CD14-positive monocyte (primary cell): ENCODE measurements around the gene HERC2. TPM values are rescaled to one million over a fixed set of nuclear protein-coding genes. Genes with fewer than 3 reads are reported as not detected.

Experiments
- DNase-seq, 3 donors: peaks; one replicate each; pipeline ENCODE4 v3.0.0-alpha.2; 2011 to 2022
- H2AFZ ChIP-seq: 2 replicates; pipeline ENCODE4 v1.6.0; 2012; ENCODE audit warnings: mild to moderate bottlenecking, low read depth, low read length, inconsistent platforms; ENCODE audit not compliant: insufficient read depth, poor library complexity, severe bottlenecking
- H3K27ac ChIP-seq, 2 donors: 1 replicate in 1 of 2; 2 replicates in 1 of 2; pipeline ENCODE4 v1.5.1; 2012 to 2013; ENCODE audit warnings: low read length in 2 of 2, control low read depth in 1 of 2, inconsistent platforms in 1 of 2, low read depth in 1 of 2, mild to moderate bottlenecking in 1 of 2
- H3K27me3 ChIP-seq, 2 donors: one replicate each; pipeline versions ENCODE4 v1.6.0 to v1.6.1; 2011 to 2013; ENCODE audit warnings: low read length in 2 of 2; ENCODE audit not compliant: control insufficient read depth in 2 of 2, insufficient read depth in 2 of 2
- H3K36me3 ChIP-seq, 2 donors: replicated peaks in 1 of 2; 1 replicate in 1 of 2; 2 replicates in 1 of 2; pipeline versions ENCODE4 v1.5.1 to v1.6.1; 2012 to 2013; ENCODE audit warnings: low read length in 2 of 2, control low read depth in 1 of 2, inconsistent platforms in 1 of 2, mild to moderate bottlenecking in 1 of 2; ENCODE audit not compliant: insufficient read depth in 2 of 2, control insufficient read depth in 1 of 2
- H3K4me1 ChIP-seq, 2 donors: 1 replicate in 1 of 2; 2 replicates in 1 of 2; pipeline versions ENCODE4 v1.5.1 to v1.6.1; 2012 to 2013; ENCODE audit warnings: low read length in 2 of 2, control low read depth in 1 of 2, inconsistent platforms in 1 of 2, mild to moderate bottlenecking in 1 of 2, moderate library complexity in 1 of 2; ENCODE audit not compliant: insufficient read depth in 2 of 2, control insufficient read depth in 1 of 2
- H3K4me2 ChIP-seq: replicated peaks from 2 replicates; pipeline ENCODE3; 2012; ENCODE audit warnings: low read length, moderate library complexity, mild to moderate bottlenecking; ENCODE audit not compliant: poor library complexity, severe bottlenecking; ENCODE audit errors: extremely low read depth
- H3K4me3 ChIP-seq, 3 experiments: fragments of 200-600 bp in 1 of 3; sonication (generic) in 1 of 3; replicated peaks in 1 of 3; 1 replicate in 2 of 3; 2 replicates in 1 of 3; pipeline ENCODE4 v1.5.1; 2011 to 2013; ENCODE audit warnings: low read length in 3 of 3, mild to moderate bottlenecking in 3 of 3, control low read depth in 2 of 3, low read depth in 2 of 3, inconsistent platforms in 1 of 3, moderate library complexity in 1 of 3
- H3K79me2 ChIP-seq: 2 replicates; pipeline ENCODE4 v1.6.0; 2012; ENCODE audit warnings: mild to moderate bottlenecking, control low read depth, inconsistent platforms, low read length, moderate library complexity; ENCODE audit not compliant: insufficient read depth
- H3K9ac ChIP-seq: 2 replicates; pipeline ENCODE4 v1.6.0; 2017; ENCODE audit warnings: low read length, mild to moderate bottlenecking; ENCODE audit not compliant: insufficient read depth, poor library complexity, severe bottlenecking
- H3K9me3 ChIP-seq, 2 donors: replicated peaks in 1 of 2; 1 replicate in 1 of 2; 2 replicates in 1 of 2; pipeline versions ENCODE4 v1.5.1 to v1.6.1; 2012 to 2013; ENCODE audit warnings: low read length in 2 of 2, control low read depth in 1 of 2; ENCODE audit not compliant: control insufficient read depth in 1 of 2, insufficient read depth in 1 of 2
- H4K20me1 ChIP-seq: 2 replicates; pipeline ENCODE4 v1.6.0; 2012; ENCODE audit warnings: mild to moderate bottlenecking, low read length, control low read depth, moderate library complexity; ENCODE audit not compliant: insufficient read depth
- H3K27ac Mint-ChIP-seq, 7 donors: one replicate each; pipeline ENCODE4 v1.8.0; 2020; ENCODE audit warnings: mild to moderate bottlenecking in 7 of 7, mixed read lengths in 7 of 7, moderate library complexity in 6 of 7, inconsistent platforms in 2 of 7
- H3K27me3 Mint-ChIP-seq, 3 donors: one replicate each; pipeline ENCODE4 v1.8.0; 2021 to 2022; ENCODE audit warnings: low read depth in 3 of 3, mild to moderate bottlenecking in 3 of 3, mixed read lengths in 3 of 3, moderate library complexity in 3 of 3, inconsistent platforms in 1 of 3
- H3K36me3 Mint-ChIP-seq, 2 donors: one replicate each; pipeline ENCODE4 v1.8.0; 2020; ENCODE audit warnings: mixed read lengths in 2 of 2, inconsistent platforms in 1 of 2, mild to moderate bottlenecking in 1 of 2
- H3K4me1 Mint-ChIP-seq: one replicate; pipeline ENCODE4 v1.8.0; 2020; ENCODE audit warnings: mild to moderate bottlenecking, mixed read lengths
- H3K4me3 Mint-ChIP-seq, 2 donors: one replicate each; pipeline ENCODE4 v1.8.0; 2020; ENCODE audit warnings: mild to moderate bottlenecking in 2 of 2, mixed read lengths in 2 of 2, moderate library complexity in 1 of 2
- H3K9me3 Mint-ChIP-seq, 7 donors: one replicate each; pipeline ENCODE4 v1.8.0; 2020 to 2022; ENCODE audit warnings: mixed read lengths in 7 of 7, mild to moderate bottlenecking in 6 of 7, moderate library complexity in 6 of 7, inconsistent platforms in 2 of 7
- WGBS: methylation state at CpG from one replicate; pipeline ENCODE4 v1.1.5; 2013; ENCODE audit warnings: missing lambda C conversion rate; ENCODE audit not compliant: insufficient coverage; 5-methylcytosine and 5-hydroxymethylcytosine counted together
- intact Hi-C, 2 donors: fragments of 100-400 bp; cut with micrococcal nuclease; formaldehyde crosslinking; loops; one replicate each; pipeline versions ENCODE4 v1.15.0 to v1.15.1; 2023
- polyA plus RNA-seq, 3 donors: library from polyadenylated mRNA; depleted of rRNA in 1 of 3; unstranded in 2 of 3; stranded (reverse) in 1 of 3; fragments of 300-500 nt in 2 of 3; fragments of >200 nt in 1 of 3; fragmentation: Illumina TruSeq in 2 of 3; gene quantifications; 1 replicate in 2 of 3; 2 replicates in 1 of 3; pipeline ENCODE4 v1.2.3, GENCODE V29; 2012 to 2021
- TF ChIP-seq, protein P1 (sequence below): fragments of 200-600 bp; IDR thresholded peaks from one replicate; pipeline ENCODE4 v1.8.0; 2022; ENCODE audit warnings: antibody characterized with exemption, mild to moderate bottlenecking

Gene HERC2
- polyA plus RNA-seq, 3 donors, result 3.1 to 9.0 (median 4.7) TPM

DNA sequence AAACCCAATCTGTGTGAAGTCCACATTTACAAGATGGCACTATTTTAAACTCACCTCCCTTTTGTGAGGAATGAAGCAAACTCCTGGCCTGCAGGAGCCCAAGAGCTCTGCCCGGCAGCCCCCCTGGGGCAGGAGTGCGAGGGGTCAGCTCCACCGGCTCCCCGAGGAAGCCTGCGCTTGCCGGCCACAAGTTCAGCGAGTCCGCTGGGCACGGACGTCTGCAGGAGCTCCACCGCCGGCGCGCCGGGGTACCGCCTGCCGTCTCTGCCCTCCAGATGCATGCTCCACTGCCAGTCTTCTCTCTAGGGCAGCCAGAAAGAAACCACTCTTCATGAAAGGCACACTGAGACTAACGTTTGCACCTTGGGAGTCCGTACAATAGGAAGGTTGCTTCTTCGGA lies 240.4 kb downstream of the HERC2 start:
- no peak overlapping the region for H3K4me3 Mint-ChIP-seq
- Histone ChIP-seq H3K4me3 (no peak overlapping the region), H3K27ac (no peak overlapping the region), H3K27me3 (no peaks in the 10 kb centered on the region), H3K9me3 (no peaks in the 10 kb centered on the region), H3K4me2 (no peak overlapping the region), H3K4me1 (no peaks in the 10 kb centered on the region), H4K20me1 (no peaks in the 10 kb centered on the region), H3K9ac (no peak overlapping the region), H3K36me3 (no peaks in the 10 kb centered on the region), H3K79me2 (no peaks in the 10 kb centered on the region), H2AFZ (no peak overlapping the region)
- H3K9me3 Mint-ChIP-seq, result peaks cover 0 to 5% (median 3%) of the 10 kb centered on the region in 7 donors
- H3K36me3 Mint-ChIP-seq, result no peaks in the 10 kb centered on the region
- peaks cover 7 to 9% (median 7%) of the 10 kb centered on the region in 3 donors for H3K27me3 Mint-ChIP-seq
- WGBS, result over 99% methylated on average over 20 of the region's 20 CpGs
- intact Hi-C loops, result no loop called here
- H3K27ac Mint-ChIP-seq, result no peak overlapping the region
- no peak for DNase-seq
- TF ChIP-seq, protein P1, sequence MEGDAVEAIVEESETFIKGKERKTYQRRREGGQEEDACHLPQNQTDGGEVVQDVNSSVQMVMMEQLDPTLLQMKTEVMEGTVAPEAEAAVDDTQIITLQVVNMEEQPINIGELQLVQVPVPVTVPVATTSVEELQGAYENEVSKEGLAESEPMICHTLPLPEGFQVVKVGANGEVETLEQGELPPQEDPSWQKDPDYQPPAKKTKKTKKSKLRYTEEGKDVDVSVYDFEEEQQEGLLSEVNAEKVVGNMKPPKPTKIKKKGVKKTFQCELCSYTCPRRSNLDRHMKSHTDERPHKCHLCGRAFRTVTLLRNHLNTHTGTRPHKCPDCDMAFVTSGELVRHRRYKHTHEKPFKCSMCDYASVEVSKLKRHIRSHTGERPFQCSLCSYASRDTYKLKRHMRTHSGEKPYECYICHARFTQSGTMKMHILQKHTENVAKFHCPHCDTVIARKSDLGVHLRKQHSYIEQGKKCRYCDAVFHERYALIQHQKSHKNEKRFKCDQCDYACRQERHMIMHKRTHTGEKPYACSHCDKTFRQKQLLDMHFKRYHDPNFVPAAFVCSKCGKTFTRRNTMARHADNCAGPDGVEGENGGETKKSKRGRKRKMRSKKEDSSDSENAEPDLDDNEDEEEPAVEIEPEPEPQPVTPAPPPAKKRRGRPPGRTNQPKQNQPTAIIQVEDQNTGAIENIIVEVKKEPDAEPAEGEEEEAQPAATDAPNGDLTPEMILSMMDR, result no peak
- H3K4me1 Mint-ChIP-seq, result no peaks in the 10 kb centered on the region

DNA sequence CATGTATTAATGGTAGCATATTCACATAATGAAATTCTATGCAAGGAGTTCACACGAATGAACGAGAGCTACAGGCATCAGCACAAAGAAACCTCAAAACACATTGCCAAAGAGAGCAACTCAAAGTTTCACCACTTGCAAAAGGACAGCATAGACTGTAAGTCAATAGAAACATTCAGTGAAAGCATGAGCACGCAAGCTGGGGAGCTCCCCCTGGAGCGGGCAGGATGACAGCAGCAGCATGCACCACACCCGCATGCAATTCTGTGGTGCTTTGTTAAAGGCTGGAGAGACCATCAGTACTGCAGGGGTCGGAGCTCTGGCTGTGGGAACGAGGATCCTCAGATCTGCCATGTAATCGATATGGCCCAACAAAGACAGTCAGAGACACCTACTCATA lies 241.6 kb downstream of the HERC2 start:
- Mint-ChIP-seq H3K27me3 (peaks cover 0 to 6% (median 6%) of the 10 kb centered on the region in 3 donors), H3K27ac (no peak overlapping the region), H3K36me3 (no peaks in the 10 kb centered on the region), H3K9me3 (peaks cover 0 to 5% (median 3%) of the 10 kb centered on the region in 7 donors), H3K4me3 (no peak overlapping the region), H3K4me1 (no peaks in the 10 kb centered on the region)
- Histone ChIP-seq H3K4me2 (no peak overlapping the region), H3K9me3 (no peaks in the 10 kb centered on the region), H3K9ac (no peak overlapping the region), H3K4me3 (no peak overlapping the region), H2AFZ (no peak overlapping the region), H3K79me2 (no peaks in the 10 kb centered on the region), H4K20me1 (no peaks in the 10 kb centered on the region), H3K4me1 (no peaks in the 10 kb centered on the region), H3K27me3 (no peaks in the 10 kb centered on the region), H3K36me3 (no peaks in the 10 kb centered on the region), H3K27ac (no peak overlapping the region)
- intact Hi-C loops, result no loop called here
- TF ChIP-seq, protein P1, result no peak
- no peak for DNase-seq
- 88% methylated on average over 3 of the region's 8 CpGs for WGBS
